ENCODE results near the gene MBP. TPM values are rescaled to one million over a fixed set of nuclear protein-coding genes. Genes with fewer than 3 reads are reported as not detected.

Gene MBP
- total RNA-seq, 2 experiments from 2014 or later: 13.5 to 28.9 TPM

GRCh38 chr18:76974386-76974785, 158.2 kb downstream of the MBP start:
- Histone ChIP-seq H3K79me2 (ENCODE audit: insufficient read depth, low read depth, low read length) (no peaks in the 10 kb centered on the region), H3K4me1 (ENCODE audit: insufficient read depth, low read length, poor library complexity, severe bottlenecking) (peaks cover 39% of the 10 kb centered on the region), H3K9me3 (ENCODE audit: low read length) (no peaks in the 10 kb centered on the region), H3K4me3 (ENCODE audit: low read depth, low read length, poor library complexity, severe bottlenecking) (no peak overlapping the region), H2AFZ (ENCODE audit: low read length) (no peak overlapping the region), H3K9me2 (ENCODE audit: insufficient read depth, low read length) (no peaks in the 10 kb centered on the region), H3K27ac (ENCODE audit: low read depth, low read length, poor library complexity, severe bottlenecking) (no peak overlapping the region), H3K4me2 (ENCODE audit: low read length) (no peak overlapping the region), H3K36me3 (ENCODE audit: insufficient read depth, low read length) (no peaks in the 10 kb centered on the region), H4K20me1 (ENCODE audit: insufficient read depth, low read length) (no peaks in the 10 kb centered on the region)
- BruUV-seq (replicated peaks): no TSS peak
- intact Hi-C loops (cut with micrococcal nuclease; ENCODE audit: unreplicated experiment): no loop called here
- DNase-seq (ENCODE audit: low spot score): no peak
- ChIA-PET CTCF (ENCODE audit: unreplicated experiment) (interaction anchor here (0.5 kb wide), 1 partner anchor 203 kb away, joined by 4 read pairs; no protein-coding TSS in a partner anchor), POLR2A (interaction anchor here (4.0 kb wide), 1 partner anchor 9 kb away, joined by 13 read pairs; no protein-coding TSS in a partner anchor)
- TF ChIP-seq, protein P1, sequence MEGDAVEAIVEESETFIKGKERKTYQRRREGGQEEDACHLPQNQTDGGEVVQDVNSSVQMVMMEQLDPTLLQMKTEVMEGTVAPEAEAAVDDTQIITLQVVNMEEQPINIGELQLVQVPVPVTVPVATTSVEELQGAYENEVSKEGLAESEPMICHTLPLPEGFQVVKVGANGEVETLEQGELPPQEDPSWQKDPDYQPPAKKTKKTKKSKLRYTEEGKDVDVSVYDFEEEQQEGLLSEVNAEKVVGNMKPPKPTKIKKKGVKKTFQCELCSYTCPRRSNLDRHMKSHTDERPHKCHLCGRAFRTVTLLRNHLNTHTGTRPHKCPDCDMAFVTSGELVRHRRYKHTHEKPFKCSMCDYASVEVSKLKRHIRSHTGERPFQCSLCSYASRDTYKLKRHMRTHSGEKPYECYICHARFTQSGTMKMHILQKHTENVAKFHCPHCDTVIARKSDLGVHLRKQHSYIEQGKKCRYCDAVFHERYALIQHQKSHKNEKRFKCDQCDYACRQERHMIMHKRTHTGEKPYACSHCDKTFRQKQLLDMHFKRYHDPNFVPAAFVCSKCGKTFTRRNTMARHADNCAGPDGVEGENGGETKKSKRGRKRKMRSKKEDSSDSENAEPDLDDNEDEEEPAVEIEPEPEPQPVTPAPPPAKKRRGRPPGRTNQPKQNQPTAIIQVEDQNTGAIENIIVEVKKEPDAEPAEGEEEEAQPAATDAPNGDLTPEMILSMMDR (conservative IDR thresholded peaks at IDR 0.05; ENCODE audit: low read length): no peak
- TF ChIP-seq EZH2phosphoT487 (IDR thresholded peaks at IDR 0.05; ENCODE audit: borderline replicate concordance, low read depth, low read length): no peak

GRCh38 chr18:76973520-76974266, 158.9 kb downstream of the MBP start:
- intact Hi-C loops (cut with micrococcal nuclease; ENCODE audit: unreplicated experiment): no loop called here
- CTCF ChIA-PET (ENCODE audit: unreplicated experiment): no interaction called here

More at GRCh38 chr18:76973520-76974266, 158.9 kb downstream of the MBP start:
- H3K9me3 ChIP-seq (ENCODE audit: low read length): no peaks in the 10 kb centered on the region
- DNase-seq (ENCODE audit: low spot score): no peak
- no peak overlapping the region for H2AFZ ChIP-seq (ENCODE audit: low read length)
- H3K79me2 ChIP-seq (ENCODE audit: insufficient read depth, low read depth, low read length): no peaks in the 10 kb centered on the region
- H3K4me1 ChIP-seq (ENCODE audit: insufficient read depth, low read length, poor library complexity, severe bottlenecking): peaks cover 33% of the 10 kb centered on the region
- no peak overlapping the region for H3K4me3 ChIP-seq (ENCODE audit: low read depth, low read length, poor library complexity, severe bottlenecking)
- BruUV-seq (replicated peaks): no TSS peak
- H3K36me3 ChIP-seq (ENCODE audit: insufficient read depth, low read length): no peaks in the 10 kb centered on the region
- POLR2A ChIA-PET: no interaction called here
- no peaks in the 10 kb centered on the region for H4K20me1 ChIP-seq (ENCODE audit: insufficient read depth, low read length)
- no peak overlapping the region for H3K27ac ChIP-seq (ENCODE audit: low read depth, low read length, poor library complexity, severe bottlenecking)
- TF ChIP-seq, protein P1 (conservative IDR thresholded peaks at IDR 0.05; ENCODE audit: low read length): no peak
- TF ChIP-seq EZH2phosphoT487 (IDR thresholded peaks at IDR 0.05; ENCODE audit: borderline replicate concordance, low read depth, low read length): no peak
- no peak overlapping the region for H3K4me2 ChIP-seq (ENCODE audit: low read length)
- H3K9me2 ChIP-seq (ENCODE audit: insufficient read depth, low read length): no peaks in the 10 kb centered on the region

Data from OCI-LY7 (cell line).